ENCODE data around the gene FADS3. TPM values are rescaled to one million over a fixed set of nuclear protein-coding genes. Genes with fewer than 3 reads are reported as not detected.
A peak's percentile ranks its signal among the peaks of the same experiment; 100 is the strongest.

The FADS3 gene
- total RNA-seq, 4 donors from 2014 or later = 9.5 to 76.7 (median 18.4) TPM

GRCh38 chr11:61881397-61881796, 9.9 kb downstream of the FADS3 start:
- peaks cover 0 to 9% (median 4%) of the 10 kb centered on the region in 4 donors for H3K4me1 ChIP-seq
- no peaks in the 10 kb centered on the region for H3K9me3 ChIP-seq
- peak in 1 of 3 donors; percentile 30 for DNase-seq
- no peaks in the 10 kb centered on the region for H3K27me3 ChIP-seq
- H3K4me3 ChIP-seq = no peak overlapping the region
- H3K27ac ChIP-seq = peak overlapping the region in 1 of 4 donors; percentile 70
- no peaks in the 10 kb centered on the region for H3K36me3 ChIP-seq
- TF ChIP-seq POLR2A (IDR thresholded peaks at IDR 0.05) (no peak), CTCF (IDR thresholded peaks at IDR 0.05) (no peak)

GRCh38 chr11:61880454-61880853, 10.9 kb downstream of the FADS3 start:
- peak overlapping the region in 1 of 4 donors; percentile 70 for H3K27ac ChIP-seq
- H3K27me3 ChIP-seq = no peaks in the 10 kb centered on the region
- DNase-seq = peak in 2 of 3 donors; percentile 57 to 62
- peaks cover 0 to 9% (median 4%) of the 10 kb centered on the region in 4 donors for H3K4me1 ChIP-seq
- no peaks in the 10 kb centered on the region for H3K9me3 ChIP-seq
- TF ChIP-seq CTCF (IDR thresholded peaks at IDR 0.05) = no peak
- TF ChIP-seq POLR2A (IDR thresholded peaks at IDR 0.05) = no peak
- H3K4me3 ChIP-seq = peak overlapping the region in 2 of 4 donors; percentile 5 to 16
- H3K36me3 ChIP-seq = no peaks in the 10 kb centered on the region

GRCh38 chr11:61880031-61880430, 11.3 kb downstream of the FADS3 start:
- peak in 2 of 3 donors; percentile 56 for DNase-seq
- TF ChIP-seq CTCF (IDR thresholded peaks at IDR 0.05) = no peak
- no peak for TF ChIP-seq POLR2A (IDR thresholded peaks at IDR 0.05)
- peak overlapping the region in 1 of 4 donors; percentile 70 for H3K27ac ChIP-seq
- H3K4me3 ChIP-seq = peak overlapping the region in 2 of 4 donors; percentile 5 to 16
- H3K27me3 ChIP-seq = no peaks in the 10 kb centered on the region
- no peaks in the 10 kb centered on the region for H3K36me3 ChIP-seq
- H3K9me3 ChIP-seq = no peaks in the 10 kb centered on the region
- peaks cover 0 to 9% (median 4%) of the 10 kb centered on the region in 4 donors for H3K4me1 ChIP-seq

GRCh38 chr11:61879152-61879551, 12.2 kb downstream of the FADS3 start:
- H3K9me3 ChIP-seq = no peaks in the 10 kb centered on the region
- peak overlapping the region in 1 of 4 donors; percentile 70 for H3K27ac ChIP-seq
- peaks cover 0 to 9% (median 4%) of the 10 kb centered on the region in 4 donors for H3K4me1 ChIP-seq
- no peaks in the 10 kb centered on the region for H3K27me3 ChIP-seq
- TF ChIP-seq POLR2A (IDR thresholded peaks at IDR 0.05) (no peak), CTCF (IDR thresholded peaks at IDR 0.05) (no peak)
- H3K4me3 ChIP-seq = no peak overlapping the region
- DNase-seq = no peak
- no peaks in the 10 kb centered on the region for H3K36me3 ChIP-seq

- no peak for DNase-seq
- Histone ChIP-seq H3K4me3 (no peak overlapping the region), H3K27ac (no peak overlapping the region), H3K4me1 (peaks cover 0 to 8% (median 6%) of the 10 kb centered on the region in 4 donors), H3K9me3 (no peaks in the 10 kb centered on the region), H3K36me3 (no peaks in the 10 kb centered on the region), H3K27me3 (no peaks in the 10 kb centered on the region)
- no peak for TF ChIP-seq CTCF (IDR thresholded peaks at IDR 0.05)
- TF ChIP-seq POLR2A (IDR thresholded peaks at IDR 0.05) = no peak
Observed at GRCh38 chr11:61875698-61876097, 15.6 kb downstream of the FADS3 start.

GRCh38 chr11:61874853-61875252, 16.5 kb downstream of the FADS3 start:
- no peak for DNase-seq
- peaks cover 0 to 8% (median 5%) of the 10 kb centered on the region in 4 donors for H3K4me1 ChIP-seq
- H3K27me3 ChIP-seq = no peaks in the 10 kb centered on the region
- no peak overlapping the region for H3K27ac ChIP-seq
- H3K36me3 ChIP-seq = no peaks in the 10 kb centered on the region
- H3K9me3 ChIP-seq = no peaks in the 10 kb centered on the region
- H3K4me3 ChIP-seq = no peak overlapping the region
- TF ChIP-seq POLR2A (IDR thresholded peaks at IDR 0.05) = no peak
- TF ChIP-seq CTCF (IDR thresholded peaks at IDR 0.05) = no peak

Data from Peyer's patch (tissue), 4 donors.